Pancreas (tissue), 10 donors: Measurements from ENCODE around the gene NET1. TPM values are rescaled to one million over a fixed set of nuclear protein-coding genes. Genes with fewer than 3 reads are reported as not detected.
"Not testable (repeated sequence)": the region's sequence is repeated elsewhere in the genome, so short reads cannot be mapped to it uniquely, and the experiment has no call there.

Experiments
- ATAC-seq, 4 donors: fragments of 200-7000 bp; cut with Tn5 transposase; one replicate each; pipeline versions ENCODE4 v1.8.0 to v1.9.1; 2020; ENCODE audit warnings: mild to moderate bottlenecking in 4 of 4, moderate library complexity in 4 of 4
- DNase-seq, 6 donors: peaks; one replicate each; pipeline ENCODE4 v3.0.0-alpha.2; 2020
- FAIRE-seq: peaks from 2 replicates; lab custom pipeline; 2012; peaks lifted over from hg19 to GRCh38; lab: Jason Lieb, UNC
- H3K27ac ChIP-seq, 4 donors: fragments of 200-600 bp; sonication (generic); 1 replicate in 3 of 4; 2 replicates in 1 of 4; pipeline versions ENCODE4 v1.5.0 to v1.8.0; 2020
- H3K27me3 ChIP-seq, 4 donors: fragments of 200-600 bp; one replicate each; pipeline ENCODE4 v1.8.0; 2021
- H3K36me3 ChIP-seq, 3 donors: fragments of 200-600 bp; sonication (generic) in 1 of 3; one replicate each; pipeline versions ENCODE4 v1.5.0 to v1.8.0; 2020 to 2021
- H3K4me1 ChIP-seq, 3 donors: fragments of 200-600 bp; one replicate each; pipeline ENCODE4 v1.8.0; 2021
- H3K4me3 ChIP-seq, 4 donors: fragments of 200-600 bp; sonication (generic) in 2 of 4; one replicate each; pipeline versions ENCODE4 v1.5.0 to v1.8.0; 2020 to 2021
- H3K9me3 ChIP-seq, 4 donors: fragments of 200-600 bp; one replicate each; pipeline ENCODE4 v1.8.0; 2021
- CTCF ChIP-seq, 4 donors: fragments of 200-600 bp; sonication (generic) in 3 of 4; IDR thresholded peaks; one replicate each; pipeline versions ENCODE4 v1.5.0 to v1.8.0; 2021; ENCODE audit warnings: antibody characterized with exemption in 4 of 4
- WGBS, 2 donors: extraction: QIAGEN DNeasy Blood & Tissue Kit; methylation state at CpG; one replicate each; pipeline ENCODE4 v1.1.7; 2013; 5-methylcytosine and 5-hydroxymethylcytosine counted together
- intact Hi-C, 3 donors: fragments of 100-400 bp; cut with DNase I; formaldehyde crosslinking; loops; one replicate each; pipeline versions ENCODE4 v1.11.1 to v1.14.2; 2022
- polyA plus RNA-seq, 2 donors: library from polyadenylated mRNA; stranded (reverse); fragments of 200-250 nt; gene quantifications; one replicate each; pipeline ENCODE4 v1.2.3, GENCODE V29; 2013
- total RNA-seq, 6 donors: library from RNA; stranded (reverse); fragmentation: NEBNext Ultra II Directional in 4 of 6; extraction: Animal tissue kit (Norgen Biotek cat#: 25700) in 4 of 6; gene quantifications; one replicate each; pipeline versions ENCODE4 v1.2.1 to v1.2.4, GENCODE V29; 2021 to 2023
- donor health status: healthy with polysubstance abuse.
- donor health status: DM: no; HTN: no; CAD: no; lungs with moderate emphysema.
- donor health status: DM: no; HTN: no; CAD: no.
- donor health status: control.
- donor health status: control.
- donor health status: Bipolar disorder and iron deficiency.
- donor health status: DM: yes; HTN: yes; CAD: no.
- donor health status: DM: no; HTN: no; CAD: no.
- donor health status: DM: no; HTN: no; CAD: no.
- donor health status: DM: yes; HTN: yes; CAD: no.

NET1 gene
- total and polyA plus RNA-seq, 8 donors, result 13.0 to 68.0 (median 37.0) TPM

DNA sequence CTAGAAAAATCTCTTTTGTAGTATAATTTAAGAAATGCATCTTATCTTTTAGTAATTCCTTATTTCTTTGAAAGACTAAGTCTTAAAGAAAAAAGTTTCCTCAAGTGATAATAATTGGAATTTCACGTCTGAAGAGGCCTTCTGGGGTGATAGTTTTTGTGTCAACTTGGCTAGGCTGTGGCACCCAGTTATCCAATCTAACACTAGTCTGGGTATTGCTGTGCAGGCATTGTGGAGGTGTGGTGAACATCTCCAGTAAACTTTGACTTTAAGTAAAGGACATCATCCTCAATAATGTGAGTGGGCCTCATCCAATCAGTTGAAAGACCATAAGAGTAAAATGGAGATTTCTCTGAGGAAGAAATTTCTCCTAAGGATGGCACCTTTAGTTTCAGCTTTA lies 5.4 kb upstream of the NET1 start:
- H3K4me1 ChIP-seq, result no peaks in the 10 kb centered on the region
- H3K9me3 ChIP-seq, result no peaks in the 10 kb centered on the region
- no peaks in the 10 kb centered on the region for H3K27me3 ChIP-seq
- H3K27ac ChIP-seq, result no peak overlapping the region
- 45 to 58% methylated on average over 1 of the region's 1 CpG for WGBS, 2 donors
- FAIRE-seq (no peak), DNase-seq (no peak), ATAC-seq (no peak)
- TF ChIP-seq CTCF (IDR thresholded peaks at IDR 0.05), result no peak
- H3K4me3 ChIP-seq, result no peak overlapping the region
- intact Hi-C loops, result no loop called here
- no peaks in the 10 kb centered on the region for H3K36me3 ChIP-seq

DNA sequence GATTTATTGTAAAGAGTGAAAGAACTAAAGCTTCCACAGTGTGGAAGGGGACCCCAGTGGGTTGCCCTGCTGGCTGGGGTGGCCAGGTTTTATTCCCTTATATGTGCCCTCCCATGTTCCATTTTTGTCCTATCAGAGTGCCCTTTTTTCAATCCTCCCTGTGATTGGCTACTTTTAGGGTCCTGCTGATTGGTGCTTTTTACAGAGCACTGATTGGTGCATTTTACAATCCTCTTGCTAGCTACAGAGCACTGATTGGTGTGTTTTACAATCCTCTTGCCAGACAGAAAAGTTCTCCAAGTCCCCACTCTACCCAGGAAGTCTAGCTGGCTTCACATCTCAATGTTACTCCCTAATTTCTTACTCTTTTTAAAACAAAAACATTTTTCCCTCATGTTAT lies 1.6 kb upstream of the NET1 start:
- H3K4me1 ChIP-seq, H3K27me3 ChIP-seq, intact Hi-C loops, H3K36me3 ChIP-seq, H3K9me3 ChIP-seq, ATAC-seq, FAIRE-seq, H3K27ac ChIP-seq, H3K4me3 ChIP-seq, DNase-seq: not testable (repeated sequence)

DNA sequence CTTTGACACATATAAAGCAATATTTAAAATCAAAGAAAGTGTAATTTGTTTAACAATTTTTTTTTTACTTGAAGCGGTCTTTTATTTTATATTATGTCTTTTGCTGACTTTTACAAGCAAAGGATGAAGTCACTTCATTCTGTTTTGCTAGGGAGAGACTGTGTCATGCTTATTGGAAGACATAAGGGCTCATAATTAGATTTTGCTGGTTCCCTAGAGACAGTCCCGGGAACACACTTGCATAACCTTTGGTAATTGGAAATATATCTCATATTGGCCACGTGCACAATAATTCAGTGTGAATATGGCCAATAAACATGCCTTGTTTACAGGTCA lies 448 bp upstream of the NET1 start:
- no peak overlapping the region for H3K27ac ChIP-seq
- no peaks in the 10 kb centered on the region for H3K36me3 ChIP-seq
- FAIRE-seq (no peak), DNase-seq (no peak), ATAC-seq (no peak)
- 16 to 17% methylated on average over 3 of the region's 3 CpGs for whole genome bisulfite sequencing, 2 donors
- no peaks in the 10 kb centered on the region for H3K9me3 ChIP-seq
- no peak for TF ChIP-seq CTCF (IDR thresholded peaks at IDR 0.05)
- peaks cover 0 to 8% (median 5%) of the 10 kb centered on the region in 3 donors for H3K4me1 ChIP-seq
- intact Hi-C loops, result no loop called here
- no peaks in the 10 kb centered on the region for H3K27me3 ChIP-seq
- H3K4me3 ChIP-seq, result peak overlapping the region in 3 of 4 donors; percentile 42 to 65 (median 45)

GRCh38 chr10:5413012-5413938 lies 918 bp downstream of the NET1 start:
- Histone ChIP-seq H3K27me3 (no peaks in the 10 kb centered on the region), H3K4me3 (peak overlapping the region; percentile 21 to 65 (median 44)), H3K27ac (peak overlapping the region; percentile 57 to 82 (median 70)), H3K4me1 (peaks cover 0 to 8% (median 5%) of the 10 kb centered on the region in 3 donors), H3K9me3 (no peaks in the 10 kb centered on the region), H3K36me3 (no peaks in the 10 kb centered on the region)
- intact Hi-C loops, result no loop called here
- peak; percentile 21 to 47 (median 41) for ATAC-seq
- 4 to 5% methylated on average over 20 of the region's 20 CpGs for WGBS, 2 donors
- TF ChIP-seq CTCF (IDR thresholded peaks at IDR 0.05), result no peak
- peak in 3 of 6 donors; percentile 18 to 40 (median 26) for DNase-seq
- no peak for FAIRE-seq

DNA sequence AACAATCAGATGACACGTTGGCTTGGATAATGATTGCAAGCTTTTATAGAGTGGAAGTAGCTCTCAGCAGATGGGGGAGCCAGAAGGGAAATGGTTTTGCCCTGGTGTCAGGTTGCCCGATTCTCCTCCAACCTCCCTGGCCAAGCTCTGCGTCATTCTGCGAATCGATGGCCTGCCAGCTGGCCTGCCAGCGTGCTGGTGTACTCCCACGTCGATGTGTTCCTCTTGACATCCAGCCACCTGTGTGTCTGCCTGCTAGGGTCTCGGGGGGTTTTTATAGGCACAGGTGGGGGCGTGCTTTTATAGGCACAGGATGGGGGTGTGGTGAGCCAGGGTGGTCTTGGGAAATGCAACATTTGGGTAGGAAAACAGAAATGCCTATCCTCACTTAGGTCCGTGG lies 4.6 kb downstream of the NET1 start:
- H3K9me3 ChIP-seq, result no peaks in the 10 kb centered on the region
- DNase-seq (no peak), FAIRE-seq (no peak), ATAC-seq (no peak)
- peaks cover 0 to 8% (median 5%) of the 10 kb centered on the region in 3 donors for H3K4me1 ChIP-seq
- no peak for TF ChIP-seq CTCF (IDR thresholded peaks at IDR 0.05)
- H3K36me3 ChIP-seq, result no peaks in the 10 kb centered on the region
- H3K4me3 ChIP-seq, result no peak overlapping the region
- H3K27me3 ChIP-seq, result no peaks in the 10 kb centered on the region
- H3K27ac ChIP-seq, result no peak overlapping the region
- WGBS, 2 donors, result 93 to 95% methylated on average over 11 of the region's 11 CpGs
- intact Hi-C loops, result no loop called here
